ENCODE data around the gene DYNC1I2.

Gene DYNC1I2

GRCh38 chr2:171678619-171679018, 8.7 kb upstream of the DYNC1I2 start:
- Histone ChIP-seq H3K9me3 (ENCODE audit: low read length) (no peaks in the 10 kb centered on the region), H3K4me3 (ENCODE audit: low read depth in 1 of 2, low read length in 2 of 2) (no peak overlapping the region), H3K4me1 (ENCODE audit: insufficient read depth, low read length) (no peaks in the 10 kb centered on the region), H3K9ac (ENCODE audit: low read length) (no peak overlapping the region), H3K27me3 (ENCODE audit: control insufficient read depth in 1 of 2, insufficient read depth in 2 of 2, low read length in 2 of 2) (no peaks in the 10 kb centered on the region), H3K27ac (ENCODE audit: low read depth, low read length) (no peak overlapping the region), H3K36me3 (ENCODE audit: insufficient read depth, low read length) (no peaks in the 10 kb centered on the region)

GRCh38 chr2:171688129-171688465, 828 bp downstream of the DYNC1I2 start:
- Histone ChIP-seq H3K9me3 (ENCODE audit: low read length) (no peaks in the 10 kb centered on the region), H3K27me3 (ENCODE audit: control insufficient read depth in 1 of 2, insufficient read depth in 2 of 2, low read length in 2 of 2) (no peaks in the 10 kb centered on the region), H3K4me1 (ENCODE audit: insufficient read depth, low read length) (peaks cover 24% of the 10 kb centered on the region), H3K27ac (ENCODE audit: low read depth, low read length) (peak overlapping the region; percentile 68), H3K4me3 (ENCODE audit: low read depth in 1 of 2, low read length in 2 of 2) (peak overlapping the region; percentile 88 to 97), H3K36me3 (ENCODE audit: insufficient read depth, low read length) (peaks cover 3% of the 10 kb centered on the region), H3K9ac (ENCODE audit: low read length) (peak overlapping the region; percentile 82)

- no peaks in the 10 kb centered on the region for H3K27me3 ChIP-seq (ENCODE audit: control insufficient read depth in 1 of 2, insufficient read depth in 2 of 2, low read length in 2 of 2)
- H3K36me3 ChIP-seq (ENCODE audit: insufficient read depth, low read length): peaks cover 10% of the 10 kb centered on the region
- H3K9ac ChIP-seq (ENCODE audit: low read length): no peak overlapping the region
- H3K4me3 ChIP-seq (ENCODE audit: low read depth in 1 of 2, low read length in 2 of 2): no peak overlapping the region
- peaks cover 21% of the 10 kb centered on the region for H3K4me1 ChIP-seq (ENCODE audit: insufficient read depth, low read length)
- no peak overlapping the region for H3K27ac ChIP-seq (ENCODE audit: low read depth, low read length)
- no peaks in the 10 kb centered on the region for H3K9me3 ChIP-seq (ENCODE audit: low read length)
These were observed 5.1 kb downstream of the DYNC1I2 start for GRCh38 chr2:171692331-171692730.

GRCh38 chr2:171702781-171703556, 15.7 kb downstream of the DYNC1I2 start:
- Histone ChIP-seq H3K36me3 (ENCODE audit: insufficient read depth, low read length) (peaks cover 17% of the 10 kb centered on the region), H3K4me3 (ENCODE audit: low read depth in 1 of 2, low read length in 2 of 2) (no peak overlapping the region), H3K9me3 (ENCODE audit: low read length) (no peaks in the 10 kb centered on the region), H3K27me3 (ENCODE audit: control insufficient read depth in 1 of 2, insufficient read depth in 2 of 2, low read length in 2 of 2) (no peaks in the 10 kb centered on the region), H3K27ac (ENCODE audit: low read depth, low read length) (no peak overlapping the region), H3K9ac (ENCODE audit: low read length) (no peak overlapping the region), H3K4me1 (ENCODE audit: insufficient read depth, low read length) (peaks cover 11% of the 10 kb centered on the region)

GRCh38 chr2:171703574-171704347, 16.5 kb downstream of the DYNC1I2 start:
- Histone ChIP-seq H3K27me3 (ENCODE audit: control insufficient read depth in 1 of 2, insufficient read depth in 2 of 2, low read length in 2 of 2) (no peaks in the 10 kb centered on the region), H3K9ac (ENCODE audit: low read length) (no peak overlapping the region), H3K4me1 (ENCODE audit: insufficient read depth, low read length) (peaks cover 11% of the 10 kb centered on the region), H3K9me3 (ENCODE audit: low read length) (no peaks in the 10 kb centered on the region), H3K4me3 (ENCODE audit: low read depth in 1 of 2, low read length in 2 of 2) (no peak overlapping the region), H3K27ac (ENCODE audit: low read depth, low read length) (no peak overlapping the region), H3K36me3 (ENCODE audit: insufficient read depth, low read length) (peaks cover 16% of the 10 kb centered on the region)

GRCh38 chr2:171706152-171706803, 19.0 kb downstream of the DYNC1I2 start:
- H3K27ac ChIP-seq (ENCODE audit: low read depth, low read length): no peak overlapping the region
- H3K4me1 ChIP-seq (ENCODE audit: insufficient read depth, low read length): peaks cover 11% of the 10 kb centered on the region
- H3K27me3 ChIP-seq (ENCODE audit: control insufficient read depth in 1 of 2, insufficient read depth in 2 of 2, low read length in 2 of 2): no peaks in the 10 kb centered on the region
- no peak overlapping the region for H3K9ac ChIP-seq (ENCODE audit: low read length)
- H3K9me3 ChIP-seq (ENCODE audit: low read length): no peaks in the 10 kb centered on the region
- peaks cover 12% of the 10 kb centered on the region for H3K36me3 ChIP-seq (ENCODE audit: insufficient read depth, low read length)
- H3K4me3 ChIP-seq (ENCODE audit: low read depth in 1 of 2, low read length in 2 of 2): no peak overlapping the region

GRCh38 chr2:171707752-171708151, 20.5 kb downstream of the DYNC1I2 start:
- Histone ChIP-seq H3K9me3 (ENCODE audit: low read length) (no peaks in the 10 kb centered on the region), H3K4me1 (ENCODE audit: insufficient read depth, low read length) (peaks cover 18% of the 10 kb centered on the region), H3K27ac (ENCODE audit: low read depth, low read length) (no peak overlapping the region)

GRCh38 chr2:171709011-171709685, 21.9 kb downstream of the DYNC1I2 start:
- H3K27ac ChIP-seq (ENCODE audit: low read depth, low read length): no peak overlapping the region
- peaks cover 12% of the 10 kb centered on the region for H3K4me1 ChIP-seq (ENCODE audit: insufficient read depth, low read length)
- no peak overlapping the region for H3K9ac ChIP-seq (ENCODE audit: low read length)
- no peaks in the 10 kb centered on the region for H3K9me3 ChIP-seq (ENCODE audit: low read length)
- no peaks in the 10 kb centered on the region for H3K27me3 ChIP-seq (ENCODE audit: control insufficient read depth in 1 of 2, insufficient read depth in 2 of 2, low read length in 2 of 2)
- H3K36me3 ChIP-seq (ENCODE audit: insufficient read depth, low read length): peaks cover 8% of the 10 kb centered on the region
- H3K4me3 ChIP-seq (ENCODE audit: low read depth in 1 of 2, low read length in 2 of 2): no peak overlapping the region

More at GRCh38 chr2:171707752-171708151, 20.5 kb downstream of the DYNC1I2 start:
- H3K27me3 ChIP-seq (ENCODE audit: control insufficient read depth in 1 of 2, insufficient read depth in 2 of 2, low read length in 2 of 2): no peaks in the 10 kb centered on the region
- H3K4me3 ChIP-seq (ENCODE audit: low read depth in 1 of 2, low read length in 2 of 2): no peak overlapping the region
- peaks cover 8% of the 10 kb centered on the region for H3K36me3 ChIP-seq (ENCODE audit: insufficient read depth, low read length)
- no peak overlapping the region for H3K9ac ChIP-seq (ENCODE audit: low read length)

- Histone ChIP-seq H3K4me3 (ENCODE audit: low read depth in 1 of 2, low read length in 2 of 2) (no peak overlapping the region), H3K9me3 (ENCODE audit: low read length) (no peaks in the 10 kb centered on the region), H3K4me1 (ENCODE audit: insufficient read depth, low read length) (peaks cover 7% of the 10 kb centered on the region), H3K36me3 (ENCODE audit: insufficient read depth, low read length) (peaks cover 8% of the 10 kb centered on the region), H3K27ac (ENCODE audit: low read depth, low read length) (no peak overlapping the region), H3K9ac (ENCODE audit: low read length) (no peak overlapping the region), H3K27me3 (ENCODE audit: control insufficient read depth in 1 of 2, insufficient read depth in 2 of 2, low read length in 2 of 2) (no peaks in the 10 kb centered on the region)
These were observed 24.1 kb downstream of the DYNC1I2 start for GRCh38 chr2:171711351-171711750.

- no peak overlapping the region for H3K4me3 ChIP-seq (ENCODE audit: low read depth in 1 of 2, low read length in 2 of 2)
- no peak overlapping the region for H3K27ac ChIP-seq (ENCODE audit: low read depth, low read length)
- H3K9me3 ChIP-seq (ENCODE audit: low read length): no peaks in the 10 kb centered on the region
- H3K36me3 ChIP-seq (ENCODE audit: insufficient read depth, low read length): peaks cover 8% of the 10 kb centered on the region
- H3K4me1 ChIP-seq (ENCODE audit: insufficient read depth, low read length): peaks cover 7% of the 10 kb centered on the region
- H3K9ac ChIP-seq (ENCODE audit: low read length): no peak overlapping the region
- no peaks in the 10 kb centered on the region for H3K27me3 ChIP-seq (ENCODE audit: control insufficient read depth in 1 of 2, insufficient read depth in 2 of 2, low read length in 2 of 2)
These were observed 24.8 kb downstream of the DYNC1I2 start for GRCh38 chr2:171712051-171712450.

GRCh38 chr2:171718720-171719119, 31.5 kb downstream of the DYNC1I2 start:
- Histone ChIP-seq H3K4me1 (ENCODE audit: insufficient read depth, low read length) (no peaks in the 10 kb centered on the region), H3K36me3 (ENCODE audit: insufficient read depth, low read length) (peaks cover 18% of the 10 kb centered on the region), H3K9ac (ENCODE audit: low read length) (no peak overlapping the region), H3K27me3 (ENCODE audit: control insufficient read depth in 1 of 2, insufficient read depth in 2 of 2, low read length in 2 of 2) (no peaks in the 10 kb centered on the region), H3K9me3 (ENCODE audit: low read length) (no peaks in the 10 kb centered on the region), H3K27ac (ENCODE audit: low read depth, low read length) (no peak overlapping the region), H3K4me3 (ENCODE audit: low read depth in 1 of 2, low read length in 2 of 2) (no peak overlapping the region)
